GM21786 (cell line): ENCODE data around the gene LMNTD1.
"Not testable (repeated sequence)": the region's sequence is repeated elsewhere in the genome, so short reads cannot be mapped to it uniquely, and the experiment has no call there.

Source experiments
- ATAC-seq: cut with Tn5 transposase; IDR thresholded peaks from one replicate; pipeline ENCODE4 v1.9.1; 2021; ENCODE audit not compliant: unreplicated experiment

Gene LMNTD1

DNA sequence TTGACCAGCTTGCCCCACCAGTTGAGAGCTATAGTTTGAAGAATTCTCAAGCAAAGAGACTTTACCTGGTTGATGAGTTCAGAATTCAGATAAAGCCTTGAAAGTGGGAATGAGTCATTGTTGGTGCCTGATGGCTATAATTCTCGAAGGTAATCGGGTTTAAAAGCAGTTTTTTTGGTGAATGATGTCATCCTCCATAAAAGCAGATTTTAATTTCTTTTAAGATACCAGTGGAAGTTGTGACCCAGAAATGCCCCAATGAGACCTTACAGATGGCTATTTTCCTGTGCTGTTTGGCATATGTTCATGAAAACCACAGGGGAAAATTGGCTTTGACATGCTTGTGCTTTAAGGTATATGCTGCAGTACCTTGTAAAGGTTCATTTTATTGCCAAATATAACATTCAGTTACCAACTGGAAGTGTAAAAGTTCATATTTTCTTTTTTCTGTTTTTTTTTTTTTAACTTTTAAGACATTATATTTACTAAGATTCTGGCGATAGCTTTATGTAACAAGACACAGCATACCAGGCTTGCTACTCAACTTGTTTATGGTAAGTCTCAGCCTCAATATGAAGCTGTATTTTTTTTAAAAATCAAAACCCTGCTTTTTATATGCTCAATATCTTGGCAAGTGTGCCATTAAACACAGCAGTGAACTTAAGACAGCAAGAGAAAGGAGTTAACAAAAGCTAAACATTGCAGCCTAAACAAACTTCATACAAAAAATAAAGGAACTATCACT is 119.3 kb downstream of the LMNTD1 start:
- no peak for ATAC-seq

DNA sequence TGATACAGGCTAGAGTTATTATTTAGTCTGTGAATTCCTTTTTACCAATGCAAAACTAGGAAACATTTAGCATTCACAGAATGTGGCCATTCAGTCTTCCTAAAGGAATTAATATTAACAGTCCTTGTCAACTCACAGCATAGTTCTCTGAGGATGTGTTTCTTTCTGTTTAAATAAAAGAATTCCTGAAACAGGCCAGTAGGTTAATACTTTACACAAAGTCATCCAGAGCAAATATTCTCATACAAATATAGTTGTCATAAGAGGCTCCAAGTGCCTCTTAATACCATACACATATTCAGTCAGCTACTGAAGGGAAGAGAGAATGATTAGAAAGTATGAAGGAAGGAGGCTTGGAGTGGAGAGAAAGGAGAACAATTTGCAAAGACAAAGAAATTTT is 120.1 kb downstream of the LMNTD1 start:
- no peak for ATAC-seq

DNA sequence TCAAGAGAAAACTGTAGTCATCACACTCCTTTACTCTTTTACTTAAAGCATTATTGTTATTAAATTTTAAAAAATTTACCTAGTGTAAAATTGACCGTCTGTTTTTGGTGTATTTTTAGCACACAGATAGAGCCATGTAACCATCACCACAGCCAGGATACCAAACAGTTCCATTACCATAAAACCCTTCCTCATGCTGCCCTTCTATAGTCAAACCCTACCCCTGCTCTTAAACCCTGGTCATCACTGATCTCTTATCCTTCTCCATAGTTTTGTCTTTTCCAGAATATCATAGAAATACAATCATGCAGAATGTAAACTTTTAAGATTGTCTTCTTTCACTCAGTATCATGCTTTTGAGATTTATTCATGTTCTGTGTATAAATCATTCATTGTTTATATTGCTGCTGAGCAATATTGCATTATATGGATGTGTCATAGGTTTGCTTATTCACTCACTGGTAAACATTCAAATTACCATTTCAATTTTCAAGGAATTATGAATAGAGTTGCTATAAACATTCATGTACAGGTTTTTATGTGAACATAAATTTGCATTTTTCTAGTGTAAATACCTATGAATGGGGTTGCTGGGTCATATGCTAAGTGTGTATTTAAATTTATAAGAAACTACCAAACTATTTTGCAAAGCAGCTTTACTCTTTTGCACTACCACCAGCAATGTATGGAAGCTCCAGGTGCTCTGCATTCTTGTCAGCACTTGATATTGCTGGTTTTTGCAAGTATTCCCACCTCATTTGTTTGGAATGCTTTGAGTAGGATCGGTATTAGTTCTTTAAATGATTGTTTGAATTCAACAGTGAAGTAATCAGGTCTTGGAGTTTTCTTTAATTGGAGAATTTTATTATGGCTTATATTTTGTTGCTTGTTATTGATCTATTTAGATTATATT is 125.5 kb downstream of the LMNTD1 start:
- no peak for ATAC-seq

DNA sequence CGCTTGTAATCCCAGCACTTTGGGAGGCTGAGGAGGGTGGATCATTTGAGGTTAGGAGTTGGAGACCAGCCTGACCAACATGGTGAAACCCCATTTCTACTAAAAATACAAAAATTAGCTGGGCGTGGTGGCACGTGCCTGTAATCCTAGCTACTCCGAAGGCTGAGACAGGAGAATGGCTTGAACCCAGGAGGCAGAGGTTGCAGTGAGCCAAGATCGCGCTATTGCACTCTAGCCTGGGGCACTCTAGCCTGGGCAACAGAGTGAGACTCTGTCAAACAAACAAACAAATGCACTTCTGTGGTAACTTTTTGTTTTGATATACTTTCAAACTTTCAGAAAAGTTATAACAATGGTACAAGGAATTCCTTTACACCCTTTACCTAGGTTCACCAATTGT is 126.3 kb downstream of the LMNTD1 start:
- ATAC-seq: not testable (repeated sequence)
